GOT3 (cell line): ENCODE results near the gene METTL23.
"Not testable (repeated sequence)": the region's sequence is repeated elsewhere in the genome, so short reads cannot be mapped to it uniquely, and the experiment has no call there.

Experiments used
- DNase-seq: peaks from one replicate; lab custom pipeline; 2025; ENCODE audit warnings: mixed read lengths; lab: John Stamatoyannopoulos, UW

Gene METTL23

GRCh38 chr17:76695059-76695831, 31.4 kb upstream of the METTL23 start:
- DNase-seq, result no peak

- no peak for DNase-seq
Observed at GRCh38 chr17:76696763-76697701, 29.6 kb upstream of the METTL23 start.

GRCh38 chr17:76697702-76698465, 28.8 kb upstream of the METTL23 start:
- no peak for DNase-seq

- DNase-seq, result not testable (repeated sequence)
Observed at GRCh38 chr17:76698466-76698977, 28.1 kb upstream of the METTL23 start.

- DNase-seq, result no peak
Observed at GRCh38 chr17:76700270-76700616, 26.4 kb upstream of the METTL23 start.

- DNase-seq, result peak; percentile 21
Observed at GRCh38 chr17:76700617-76701470, 25.8 kb upstream of the METTL23 start.

- no peak for DNase-seq
Observed at GRCh38 chr17:76701471-76701967, 25.1 kb upstream of the METTL23 start.

GRCh38 chr17:76702076-76702475, 24.6 kb upstream of the METTL23 start:
- DNase-seq, result no peak

GRCh38 chr17:76702941-76703637, 23.6 kb upstream of the METTL23 start:
- no peak for DNase-seq

GRCh38 chr17:76704805-76705204, 21.8 kb upstream of the METTL23 start:
- DNase-seq, result no peak

GRCh38 chr17:76706817-76707216, 19.8 kb upstream of the METTL23 start:
- no peak for DNase-seq

GRCh38 chr17:76707985-76708807, 18.4 kb upstream of the METTL23 start:
- DNase-seq, result no peak

GRCh38 chr17:76709077-76709950, 17.3 kb upstream of the METTL23 start:
- peak; percentile 54 for DNase-seq

- DNase-seq, result not testable (repeated sequence)
Observed at GRCh38 chr17:76709951-76710862, 16.4 kb upstream of the METTL23 start.

- peak; percentile 21 for DNase-seq
Observed at GRCh38 chr17:76710863-76711611, 15.6 kb upstream of the METTL23 start, which contains the start of gene MXRA7. MXRA7 (minus strand) TSS chr17:76710965; CDS start chr17:76710946, 19 bp downstream.

GRCh38 chr17:76712321-76712720, 14.3 kb upstream of the METTL23 start:
- DNase-seq, result not testable (repeated sequence)
